ENCODE data around the gene B4GALT1. TPM values are rescaled to one million over a fixed set of nuclear protein-coding genes. Genes with fewer than 3 reads are reported as not detected.

The B4GALT1 gene
- polyA plus RNA-seq, 1 donor (not counting 4 experiments of a cell fraction or from before 2014, with no cell fraction given), result 55.1 TPM

DNA sequence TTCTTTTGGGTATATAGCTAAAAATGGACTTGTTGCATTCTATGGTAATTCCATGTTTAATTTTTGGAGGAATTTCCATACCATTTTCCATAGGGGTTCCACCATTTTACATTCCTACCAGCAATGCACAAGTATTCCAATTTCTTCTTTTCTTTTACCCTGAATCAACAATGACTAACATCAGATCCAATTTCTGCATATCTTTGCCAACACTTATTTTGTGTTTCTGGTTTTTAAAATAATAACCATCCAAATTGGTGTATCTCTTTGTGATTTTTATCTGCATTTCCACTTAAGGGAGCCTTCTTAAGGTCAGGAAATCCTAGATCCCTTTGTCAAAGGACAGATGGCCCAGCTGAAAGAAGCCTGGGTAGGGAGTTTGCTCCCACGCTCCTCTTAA, 61.2 kb downstream of the B4GALT1 start:
- FAIRE-seq (no peak), DNase-seq (ENCODE audit: low read depth, low spot score) (no peak)
- dilution Hi-C loops (cut with MboI; ENCODE audit: extremely low pct_ligation_motif_present, low sequenced_read_pairs), result no loop called here

DNA sequence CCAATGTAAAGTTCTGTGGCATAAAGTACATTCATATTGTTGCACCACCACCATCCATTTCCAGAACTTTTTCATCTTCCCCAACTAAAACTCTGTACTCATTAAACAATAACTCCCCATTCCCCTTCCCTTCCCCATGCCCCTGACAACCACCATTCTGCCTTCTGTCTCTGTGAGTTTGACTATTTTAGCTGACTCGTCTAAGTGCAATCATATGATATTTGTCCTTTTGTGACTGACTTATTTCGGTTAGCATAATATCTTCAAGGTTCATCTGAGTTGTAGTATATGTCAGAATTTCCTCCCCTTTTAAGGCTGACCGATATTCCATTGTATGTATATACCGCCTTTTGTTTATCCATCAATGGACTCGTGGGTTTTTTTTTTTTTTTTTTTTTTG, 61.6 kb downstream of the B4GALT1 start:
- Histone ChIP-seq H3K36me3 (ENCODE audit: control insufficient read depth in 2 of 2, extremely low read depth in 1 of 2, insufficient read depth in 2 of 2, low read length in 2 of 2) (no peaks in the 10 kb centered on the region), H3K27ac (ENCODE audit: control insufficient read depth, insufficient read depth, low read length) (no peak overlapping the region), H3K27me3 (ENCODE audit: control insufficient read depth, extremely low read depth, insufficient read depth, low read length) (no peaks in the 10 kb centered on the region), H3K9ac (ENCODE audit: control insufficient read depth, extremely low read depth, insufficient read depth, low read length) (no peak overlapping the region), H3K9me3 (ENCODE audit: control insufficient read depth, low read depth, low read length) (no peaks in the 10 kb centered on the region), H2AFZ (ENCODE audit: control insufficient read depth, low read length) (no peak overlapping the region), H4K20me1 (ENCODE audit: control insufficient read depth, extremely low read depth, insufficient read depth, low read length) (no peaks in the 10 kb centered on the region), H3K4me2 (ENCODE audit: control insufficient read depth, extremely low read depth, insufficient read depth, low read depth, low read length) (no peak overlapping the region), H3K9me1 (ENCODE audit: control insufficient read depth, extremely low read depth, insufficient read depth, low read length) (no peaks in the 10 kb centered on the region), H3K4me1 (ENCODE audit: control insufficient read depth, extremely low read depth, insufficient read depth, low read length) (peaks cover 35% of the 10 kb centered on the region), H3K4me3 (ENCODE audit: control insufficient read depth in 2 of 3, extremely low read depth in 1 of 3, insufficient read depth in 2 of 3, low read depth in 1 of 3, low read length in 3 of 3) (no peak overlapping the region), H3K79me2 (ENCODE audit: control insufficient read depth, insufficient read depth, low read length) (no peaks in the 10 kb centered on the region)
- FAIRE-seq, result no peak
- TF ChIP-seq, protein P1, sequence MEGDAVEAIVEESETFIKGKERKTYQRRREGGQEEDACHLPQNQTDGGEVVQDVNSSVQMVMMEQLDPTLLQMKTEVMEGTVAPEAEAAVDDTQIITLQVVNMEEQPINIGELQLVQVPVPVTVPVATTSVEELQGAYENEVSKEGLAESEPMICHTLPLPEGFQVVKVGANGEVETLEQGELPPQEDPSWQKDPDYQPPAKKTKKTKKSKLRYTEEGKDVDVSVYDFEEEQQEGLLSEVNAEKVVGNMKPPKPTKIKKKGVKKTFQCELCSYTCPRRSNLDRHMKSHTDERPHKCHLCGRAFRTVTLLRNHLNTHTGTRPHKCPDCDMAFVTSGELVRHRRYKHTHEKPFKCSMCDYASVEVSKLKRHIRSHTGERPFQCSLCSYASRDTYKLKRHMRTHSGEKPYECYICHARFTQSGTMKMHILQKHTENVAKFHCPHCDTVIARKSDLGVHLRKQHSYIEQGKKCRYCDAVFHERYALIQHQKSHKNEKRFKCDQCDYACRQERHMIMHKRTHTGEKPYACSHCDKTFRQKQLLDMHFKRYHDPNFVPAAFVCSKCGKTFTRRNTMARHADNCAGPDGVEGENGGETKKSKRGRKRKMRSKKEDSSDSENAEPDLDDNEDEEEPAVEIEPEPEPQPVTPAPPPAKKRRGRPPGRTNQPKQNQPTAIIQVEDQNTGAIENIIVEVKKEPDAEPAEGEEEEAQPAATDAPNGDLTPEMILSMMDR (optimal IDR thresholded peaks at IDR 0.05 in 1 of 3, IDR thresholded peaks at IDR 0.05 in 1 of 3, conservative IDR thresholded peaks at IDR 0.05 in 1 of 3; ENCODE audit: extremely low read depth in 1 of 3, insufficient read depth in 2 of 3, low read length in 3 of 3), result no peak
- no peak for TF ChIP-seq EZH2 (IDR thresholded peaks at IDR 0.05; ENCODE audit: low read length)
- dilution Hi-C loops (cut with MboI; ENCODE audit: extremely low pct_ligation_motif_present, low sequenced_read_pairs), result no loop called here
- DNase-seq (ENCODE audit: low read depth, low spot score), result no peak

More for the DNA sequence above, 61.2 kb downstream of the B4GALT1 start:
- H3K4me1 ChIP-seq (ENCODE audit: control insufficient read depth, extremely low read depth, insufficient read depth, low read length), result peaks cover 35% of the 10 kb centered on the region
- H4K20me1 ChIP-seq (ENCODE audit: control insufficient read depth, extremely low read depth, insufficient read depth, low read length), result no peaks in the 10 kb centered on the region
- H3K4me2 ChIP-seq (ENCODE audit: control insufficient read depth, extremely low read depth, insufficient read depth, low read depth, low read length), result no peak overlapping the region
- no peak for TF ChIP-seq EZH2 (IDR thresholded peaks at IDR 0.05; ENCODE audit: low read length)
- TF ChIP-seq, protein P1 (optimal IDR thresholded peaks at IDR 0.05 in 1 of 3, IDR thresholded peaks at IDR 0.05 in 1 of 3, conservative IDR thresholded peaks at IDR 0.05 in 1 of 3; ENCODE audit: extremely low read depth in 1 of 3, insufficient read depth in 2 of 3, low read length in 3 of 3), result no peak
- no peaks in the 10 kb centered on the region for H3K79me2 ChIP-seq (ENCODE audit: control insufficient read depth, insufficient read depth, low read length)
- H3K27ac ChIP-seq (ENCODE audit: control insufficient read depth, insufficient read depth, low read length), result no peak overlapping the region
- H2AFZ ChIP-seq (ENCODE audit: control insufficient read depth, low read length), result no peak overlapping the region
- H3K27me3 ChIP-seq (ENCODE audit: control insufficient read depth, extremely low read depth, insufficient read depth, low read length), result no peaks in the 10 kb centered on the region
- no peak overlapping the region for H3K9ac ChIP-seq (ENCODE audit: control insufficient read depth, extremely low read depth, insufficient read depth, low read length)
- H3K4me3 ChIP-seq (ENCODE audit: control insufficient read depth in 2 of 3, extremely low read depth in 1 of 3, insufficient read depth in 2 of 3, low read depth in 1 of 3, low read length in 3 of 3), result no peak overlapping the region
- no peaks in the 10 kb centered on the region for H3K9me1 ChIP-seq (ENCODE audit: control insufficient read depth, extremely low read depth, insufficient read depth, low read length)
- H3K9me3 ChIP-seq (ENCODE audit: control insufficient read depth, low read depth, low read length), result no peaks in the 10 kb centered on the region
- peaks cover 3% of the 10 kb centered on the region in 2 experiments for H3K36me3 ChIP-seq (ENCODE audit: control insufficient read depth in 2 of 2, extremely low read depth in 1 of 2, insufficient read depth in 2 of 2, low read length in 2 of 2)

Data from keratinocyte (primary cell).